HG03159 (cell line): ENCODE measurements around the gene KRTAP4-6.
"Not testable (repeated sequence)": the region's sequence is repeated elsewhere in the genome, so short reads cannot be mapped to it uniquely, and the experiment has no call there.

ENCODE experiments used
- ATAC-seq: cut with Tn5 transposase; IDR thresholded peaks from one replicate; pipeline ENCODE4 v1.9.1; 2021; ENCODE audit warnings: mild to moderate bottlenecking, moderate library complexity; ENCODE audit not compliant: unreplicated experiment

The KRTAP4-6 gene

DNA sequence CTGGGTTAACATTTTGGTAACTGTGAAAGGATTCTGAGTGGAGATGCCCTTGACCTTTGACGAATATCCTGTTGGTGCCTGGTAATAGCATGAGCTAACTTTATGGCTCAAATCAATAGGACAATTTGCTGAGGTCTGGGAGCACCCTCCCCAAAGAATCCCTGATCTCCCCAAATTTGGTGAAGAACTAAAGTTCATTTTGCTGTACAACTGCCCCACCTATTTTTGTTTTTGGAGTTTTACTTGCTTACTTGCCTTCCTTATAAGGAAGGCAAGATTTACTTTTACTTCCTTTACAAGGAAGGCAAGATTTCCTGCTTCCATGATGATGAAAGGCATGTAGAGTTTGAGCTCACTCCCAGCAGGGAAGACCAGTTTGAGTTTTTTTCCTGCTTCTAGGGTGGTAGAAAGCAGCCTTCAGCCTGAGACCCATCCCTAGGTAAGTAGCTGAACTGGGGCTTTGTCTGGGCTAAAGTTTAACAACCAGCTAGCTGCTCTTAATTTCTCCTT, 32.3 kb downstream of the KRTAP4-6 start:
- ATAC-seq, result no peak

DNA sequence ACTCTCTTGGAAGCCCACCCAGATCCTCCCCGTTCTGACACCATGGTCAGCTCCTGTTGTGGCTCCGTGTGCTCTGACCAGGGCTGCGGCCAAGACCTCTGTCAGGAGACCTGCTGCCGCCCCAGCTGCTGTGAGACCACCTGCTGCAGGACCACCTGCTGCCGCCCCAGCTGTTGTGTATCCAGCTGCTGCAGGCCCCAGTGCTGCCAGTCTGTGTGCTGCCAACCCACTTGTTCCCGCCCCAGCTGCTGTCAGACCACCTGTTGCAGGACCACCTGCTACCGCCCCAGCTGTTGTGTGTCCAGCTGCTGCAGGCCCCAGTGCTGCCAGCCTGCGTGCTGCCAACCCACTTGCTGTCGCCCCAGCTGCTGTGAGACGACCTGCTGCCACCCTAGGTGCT, 35.0 kb downstream of the KRTAP4-6 start, which contains the start of gene KRTAP4-9:
Gene KRTAP4-9, plus strand, starts transcription at position 43 of the 400 bp plus-strand sequence. Its CDS starts 0 bp downstream, at position 43.
- ATAC-seq, result not testable (repeated sequence)

DNA sequence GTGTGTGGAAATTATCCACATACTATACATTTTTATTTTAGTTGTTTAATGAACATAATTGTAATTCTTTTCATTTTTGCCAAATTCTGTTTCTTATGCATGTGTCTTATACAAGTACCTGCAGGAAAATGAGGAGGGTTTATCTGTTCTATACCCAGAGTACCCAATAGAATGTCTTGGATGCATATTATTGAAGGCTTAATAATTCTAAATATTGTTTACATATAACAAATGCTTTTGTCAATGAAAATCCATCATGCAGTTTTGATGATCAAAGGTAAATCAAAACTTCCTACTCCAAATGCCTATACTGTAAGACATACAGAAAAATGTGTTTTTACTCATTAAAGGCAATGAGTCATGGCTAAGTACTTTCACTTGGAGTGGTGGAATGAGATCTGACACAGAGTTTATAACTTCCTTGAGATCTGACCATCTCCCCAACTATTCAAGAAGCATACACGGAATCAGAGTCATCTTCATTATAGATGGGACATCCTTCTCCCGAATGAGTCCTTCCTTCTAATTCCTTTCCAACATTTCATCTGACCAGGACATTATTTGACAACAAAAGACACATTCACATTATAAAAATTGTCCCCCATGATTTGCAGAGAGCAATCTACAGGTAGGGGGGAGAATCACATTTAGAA, 35.8 kb downstream of the KRTAP4-6 start:
- not testable (repeated sequence) for ATAC-seq

DNA sequence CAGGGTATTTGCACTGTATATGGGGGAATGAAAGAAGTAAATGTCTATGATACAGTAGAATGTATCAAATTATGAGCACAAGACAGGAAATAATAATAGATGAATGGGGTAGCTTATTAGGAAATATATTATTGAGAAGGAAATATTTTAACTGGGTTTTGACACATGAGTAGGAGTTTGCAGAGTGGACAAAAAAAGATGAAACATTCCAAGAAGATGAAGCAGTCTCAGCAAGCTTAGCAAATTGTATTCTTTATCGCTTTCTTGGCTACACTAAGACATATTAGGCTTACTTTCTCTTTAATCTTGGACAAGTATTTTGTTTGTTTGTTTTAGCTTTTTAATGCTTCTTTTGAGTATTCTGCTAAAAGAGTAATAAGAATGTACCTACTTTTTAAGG, 36.4 kb downstream of the KRTAP4-6 start:
- no peak for ATAC-seq

DNA sequence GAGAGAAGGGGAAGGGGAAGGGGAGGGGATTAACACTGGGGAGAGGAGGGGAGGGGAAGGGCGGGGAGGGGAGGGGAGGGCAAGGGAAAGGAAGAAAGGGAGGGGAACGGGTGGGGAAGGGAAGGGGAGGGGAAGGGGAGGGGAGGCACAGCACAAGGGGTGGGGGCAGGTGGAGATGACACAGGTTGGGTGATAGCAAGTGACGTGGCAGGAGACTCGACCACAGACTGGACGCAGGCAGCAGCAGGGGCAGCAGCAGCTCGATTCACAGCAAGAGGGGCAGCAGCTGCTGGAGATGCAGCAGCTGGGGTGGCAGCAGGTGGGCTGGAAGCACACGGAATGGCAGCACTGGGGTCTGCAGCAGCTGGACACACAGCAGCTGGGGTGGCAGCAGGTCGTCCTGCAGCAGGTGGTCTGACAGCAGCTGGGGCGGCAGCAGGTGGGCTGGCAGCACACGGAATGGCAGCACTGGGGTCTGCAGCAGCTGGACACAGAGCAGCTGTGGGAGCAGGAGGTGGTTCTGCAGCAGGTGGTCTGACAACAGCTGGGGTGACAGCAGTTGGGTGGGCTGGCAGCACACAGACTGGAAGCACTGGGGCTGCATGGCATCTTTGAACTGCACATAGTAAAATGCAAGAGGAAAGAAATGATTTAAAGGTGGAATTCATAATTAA, 38.6 kb downstream of the KRTAP4-6 start, which contains the start of gene KRTAP4-16:
Gene KRTAP4-16, minus strand, starts transcription at position 624 of the 674 bp plus-strand sequence. Its CDS starts 0 bp downstream, at position 624.
- ATAC-seq, result no peak

DNA sequence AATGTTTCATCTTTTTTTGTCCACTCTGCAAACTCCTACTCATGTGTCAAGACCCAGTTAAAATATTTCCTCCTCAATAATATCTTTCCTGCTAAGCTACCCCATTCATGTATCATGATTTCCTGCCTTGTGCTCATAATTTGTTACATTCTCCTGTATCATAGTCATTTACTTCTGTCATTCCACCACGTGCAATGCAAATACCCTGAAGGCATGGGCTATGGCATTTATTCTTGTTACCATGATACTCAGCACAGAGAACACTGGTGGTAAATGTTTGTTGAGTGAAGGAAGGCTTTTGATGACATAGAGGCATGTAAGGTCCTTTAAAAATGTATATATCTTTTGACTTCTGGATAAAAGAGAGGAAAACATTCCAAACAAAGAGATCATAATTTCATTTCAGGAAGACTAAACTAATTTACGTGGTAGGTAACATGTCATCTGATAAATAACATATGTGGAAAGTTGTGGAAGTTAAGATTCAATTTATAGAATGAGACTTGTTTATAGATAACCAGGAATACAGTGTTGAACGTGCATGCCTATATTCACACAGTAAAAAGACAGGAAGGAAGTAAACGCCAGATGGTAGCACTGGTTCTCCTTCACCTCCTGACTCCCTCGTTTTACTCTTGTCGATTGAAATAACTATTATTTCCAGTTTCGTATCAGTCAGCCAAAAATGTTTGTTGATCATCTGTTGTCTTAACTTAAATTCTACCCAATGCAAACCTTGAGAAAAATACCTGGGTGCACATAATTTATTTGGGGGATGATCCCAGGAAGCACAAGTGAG, 40.5 kb downstream of the KRTAP4-6 start:
- ATAC-seq, result not testable (repeated sequence)

DNA sequence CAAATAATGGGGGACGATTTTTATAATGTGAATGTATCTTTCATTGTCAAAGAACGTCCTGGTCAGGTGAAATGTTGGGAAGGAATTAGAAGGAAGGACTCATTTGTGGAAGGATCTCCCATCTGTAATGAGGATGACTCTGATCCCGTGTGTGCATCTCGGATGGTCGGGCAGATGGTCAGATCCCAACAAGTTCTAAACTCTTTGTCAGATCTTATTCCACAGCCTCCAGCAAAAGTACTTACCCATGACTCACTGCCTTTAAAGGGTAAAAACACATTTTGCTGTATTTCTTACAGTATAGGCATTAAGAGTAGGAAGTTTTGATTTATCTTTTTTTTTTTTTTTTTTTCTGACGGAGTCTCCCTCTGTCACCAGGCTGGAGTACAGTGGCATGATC, 41.9 kb downstream of the KRTAP4-6 start:
- no peak for ATAC-seq

DNA sequence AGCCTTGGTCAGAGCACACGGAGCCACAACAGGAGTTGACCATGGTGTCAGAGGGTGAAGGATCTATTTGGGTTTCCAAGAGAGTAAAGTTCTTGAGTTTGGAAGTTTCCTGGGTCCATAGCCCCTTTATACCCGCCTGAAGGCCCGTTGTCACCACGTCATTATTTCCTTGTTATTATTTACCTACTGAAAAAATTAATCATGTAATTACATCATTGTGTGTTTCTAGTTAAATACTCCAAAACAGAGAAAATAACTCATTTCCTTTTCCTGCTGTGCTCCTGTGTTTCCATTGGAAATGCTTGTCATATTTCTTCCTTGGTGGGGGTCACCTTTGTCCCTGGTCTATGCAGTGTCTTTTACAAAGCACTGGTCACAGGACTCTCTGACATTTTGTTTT, 42.3 kb downstream of the KRTAP4-6 start, which contains the start of gene KRTAP4-8:
Gene KRTAP4-8, minus strand, starts transcription at position 101 of the 400 bp plus-strand sequence. Its CDS starts 58 bp downstream, at position 43.
- no peak for ATAC-seq

DNA sequence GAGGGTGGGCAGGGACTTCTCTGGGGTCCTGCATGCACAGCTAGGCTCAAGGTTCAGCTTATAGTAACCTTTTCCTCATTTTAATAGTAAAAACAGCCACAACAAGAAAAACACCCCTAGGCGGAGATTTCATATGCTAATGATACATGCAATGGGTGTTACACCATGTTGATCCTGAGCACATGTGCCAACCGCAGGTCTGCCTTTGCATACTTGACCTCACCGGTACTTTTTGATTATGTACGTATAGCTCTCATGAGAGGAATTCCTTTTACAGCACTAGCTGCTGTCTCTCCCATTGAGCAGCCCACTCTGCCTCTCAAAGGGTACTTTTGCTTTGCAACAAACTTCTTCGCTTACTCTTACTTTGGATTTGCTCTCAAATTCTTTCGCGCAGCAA, 44.3 kb downstream of the KRTAP4-6 start:
- ATAC-seq, result no peak
